GM23338 (cell line): ENCODE measurements around the gene OTOS.

Experiments used
- CREB1 ChIP-seq: fragments of 250-450 bp; sonication (Bioruptor Pico); IDR thresholded peaks from 2 replicates; pipeline ENCODE4 v1.5.0; 2020; ENCODE audit warnings: low read depth, mild to moderate bottlenecking, moderate library complexity
- EZH2 ChIP-seq: fragments of 200-600 bp; sonication (generic); IDR thresholded peaks from one replicate; pipeline ENCODE4 v1.8.0; 2017; ENCODE audit warnings: antibody characterized with exemption, mild to moderate bottlenecking, low read depth; ENCODE audit not compliant: unreplicated experiment
- EZH2phosphoT487 ChIP-seq: fragments of 200-600 bp; sonication (generic); IDR thresholded peaks from one replicate; pipeline ENCODE4 v1.8.1; 2018; ENCODE audit warnings: antibody characterized with exemption; ENCODE audit not compliant: unreplicated experiment
- JUNB ChIP-seq: IDR thresholded peaks from one replicate; pipeline ENCODE4 v1.6.1; 2016; ENCODE audit warnings: antibody characterized with exemption; ENCODE audit not compliant: unreplicated experiment
- POLR2AphosphoS5 ChIP-seq: IDR thresholded peaks from 2 replicates; pipeline ENCODE4 v1.6.1; 2016; ENCODE audit warnings: antibody characterized with exemption, low read depth
- ZNF331 ChIP-seq: fragments of 250-450 bp; sonication (Bioruptor Pico); IDR thresholded peaks from 2 replicates; pipeline ENCODE4 v1.5.0; 2020; ENCODE audit warnings: low read depth, mild to moderate bottlenecking, moderate library complexity
- TF ChIP-seq, protein P1 (sequence below), 2 experiments: fragments of 200-600 bp in 1 of 2; sonication (generic) in 1 of 2; conservative IDR thresholded peaks; 2 replicates each; pipeline versions ENCODE4 v1.5.1 to v1.6.1; 2016 to 2017; ENCODE audit warnings: antibody characterized with exemption in 2 of 2, low read depth in 2 of 2, mild to moderate bottlenecking in 2 of 2, moderate library complexity in 1 of 2
- TF ChIP-seq, protein P2 (sequence below): IDR thresholded peaks from one replicate; pipeline ENCODE4 v1.6.1; 2018; ENCODE audit warnings: antibody characterized with exemption; ENCODE audit not compliant: unreplicated experiment
- TF ChIP-seq, protein P3 (sequence below): fragments of 250-450 bp; sonication (Bioruptor Pico); IDR thresholded peaks from 2 replicates; pipeline ENCODE4 v1.5.0; 2020; ENCODE audit warnings: mild to moderate bottlenecking, moderate library complexity

GRCh38 chr2:240182001-240182400 lies 41.5 kb upstream of the OTOS start:
- TF ChIP-seq, protein P1, sequence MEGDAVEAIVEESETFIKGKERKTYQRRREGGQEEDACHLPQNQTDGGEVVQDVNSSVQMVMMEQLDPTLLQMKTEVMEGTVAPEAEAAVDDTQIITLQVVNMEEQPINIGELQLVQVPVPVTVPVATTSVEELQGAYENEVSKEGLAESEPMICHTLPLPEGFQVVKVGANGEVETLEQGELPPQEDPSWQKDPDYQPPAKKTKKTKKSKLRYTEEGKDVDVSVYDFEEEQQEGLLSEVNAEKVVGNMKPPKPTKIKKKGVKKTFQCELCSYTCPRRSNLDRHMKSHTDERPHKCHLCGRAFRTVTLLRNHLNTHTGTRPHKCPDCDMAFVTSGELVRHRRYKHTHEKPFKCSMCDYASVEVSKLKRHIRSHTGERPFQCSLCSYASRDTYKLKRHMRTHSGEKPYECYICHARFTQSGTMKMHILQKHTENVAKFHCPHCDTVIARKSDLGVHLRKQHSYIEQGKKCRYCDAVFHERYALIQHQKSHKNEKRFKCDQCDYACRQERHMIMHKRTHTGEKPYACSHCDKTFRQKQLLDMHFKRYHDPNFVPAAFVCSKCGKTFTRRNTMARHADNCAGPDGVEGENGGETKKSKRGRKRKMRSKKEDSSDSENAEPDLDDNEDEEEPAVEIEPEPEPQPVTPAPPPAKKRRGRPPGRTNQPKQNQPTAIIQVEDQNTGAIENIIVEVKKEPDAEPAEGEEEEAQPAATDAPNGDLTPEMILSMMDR (conservative IDR thresholded peaks at IDR 0.05; ENCODE audit: low read depth in 2 of 2), result no peak
- no peak for TF ChIP-seq EZH2
- no peak for TF ChIP-seq CREB1
- TF ChIP-seq EZH2phosphoT487, result no peak
- TF ChIP-seq, protein P2, sequence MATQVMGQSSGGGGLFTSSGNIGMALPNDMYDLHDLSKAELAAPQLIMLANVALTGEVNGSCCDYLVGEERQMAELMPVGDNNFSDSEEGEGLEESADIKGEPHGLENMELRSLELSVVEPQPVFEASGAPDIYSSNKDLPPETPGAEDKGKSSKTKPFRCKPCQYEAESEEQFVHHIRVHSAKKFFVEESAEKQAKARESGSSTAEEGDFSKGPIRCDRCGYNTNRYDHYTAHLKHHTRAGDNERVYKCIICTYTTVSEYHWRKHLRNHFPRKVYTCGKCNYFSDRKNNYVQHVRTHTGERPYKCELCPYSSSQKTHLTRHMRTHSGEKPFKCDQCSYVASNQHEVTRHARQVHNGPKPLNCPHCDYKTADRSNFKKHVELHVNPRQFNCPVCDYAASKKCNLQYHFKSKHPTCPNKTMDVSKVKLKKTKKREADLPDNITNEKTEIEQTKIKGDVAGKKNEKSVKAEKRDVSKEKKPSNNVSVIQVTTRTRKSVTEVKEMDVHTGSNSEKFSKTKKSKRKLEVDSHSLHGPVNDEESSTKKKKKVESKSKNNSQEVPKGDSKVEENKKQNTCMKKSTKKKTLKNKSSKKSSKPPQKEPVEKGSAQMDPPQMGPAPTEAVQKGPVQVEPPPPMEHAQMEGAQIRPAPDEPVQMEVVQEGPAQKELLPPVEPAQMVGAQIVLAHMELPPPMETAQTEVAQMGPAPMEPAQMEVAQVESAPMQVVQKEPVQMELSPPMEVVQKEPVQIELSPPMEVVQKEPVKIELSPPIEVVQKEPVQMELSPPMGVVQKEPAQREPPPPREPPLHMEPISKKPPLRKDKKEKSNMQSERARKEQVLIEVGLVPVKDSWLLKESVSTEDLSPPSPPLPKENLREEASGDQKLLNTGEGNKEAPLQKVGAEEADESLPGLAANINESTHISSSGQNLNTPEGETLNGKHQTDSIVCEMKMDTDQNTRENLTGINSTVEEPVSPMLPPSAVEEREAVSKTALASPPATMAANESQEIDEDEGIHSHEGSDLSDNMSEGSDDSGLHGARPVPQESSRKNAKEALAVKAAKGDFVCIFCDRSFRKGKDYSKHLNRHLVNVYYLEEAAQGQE, result no peak
- TF ChIP-seq POLR2AphosphoS5, result no peak
- no peak for TF ChIP-seq ZNF331 (CRISPR knock-in tag)
- TF ChIP-seq JUNB, result no peak
- TF ChIP-seq, protein P3, sequence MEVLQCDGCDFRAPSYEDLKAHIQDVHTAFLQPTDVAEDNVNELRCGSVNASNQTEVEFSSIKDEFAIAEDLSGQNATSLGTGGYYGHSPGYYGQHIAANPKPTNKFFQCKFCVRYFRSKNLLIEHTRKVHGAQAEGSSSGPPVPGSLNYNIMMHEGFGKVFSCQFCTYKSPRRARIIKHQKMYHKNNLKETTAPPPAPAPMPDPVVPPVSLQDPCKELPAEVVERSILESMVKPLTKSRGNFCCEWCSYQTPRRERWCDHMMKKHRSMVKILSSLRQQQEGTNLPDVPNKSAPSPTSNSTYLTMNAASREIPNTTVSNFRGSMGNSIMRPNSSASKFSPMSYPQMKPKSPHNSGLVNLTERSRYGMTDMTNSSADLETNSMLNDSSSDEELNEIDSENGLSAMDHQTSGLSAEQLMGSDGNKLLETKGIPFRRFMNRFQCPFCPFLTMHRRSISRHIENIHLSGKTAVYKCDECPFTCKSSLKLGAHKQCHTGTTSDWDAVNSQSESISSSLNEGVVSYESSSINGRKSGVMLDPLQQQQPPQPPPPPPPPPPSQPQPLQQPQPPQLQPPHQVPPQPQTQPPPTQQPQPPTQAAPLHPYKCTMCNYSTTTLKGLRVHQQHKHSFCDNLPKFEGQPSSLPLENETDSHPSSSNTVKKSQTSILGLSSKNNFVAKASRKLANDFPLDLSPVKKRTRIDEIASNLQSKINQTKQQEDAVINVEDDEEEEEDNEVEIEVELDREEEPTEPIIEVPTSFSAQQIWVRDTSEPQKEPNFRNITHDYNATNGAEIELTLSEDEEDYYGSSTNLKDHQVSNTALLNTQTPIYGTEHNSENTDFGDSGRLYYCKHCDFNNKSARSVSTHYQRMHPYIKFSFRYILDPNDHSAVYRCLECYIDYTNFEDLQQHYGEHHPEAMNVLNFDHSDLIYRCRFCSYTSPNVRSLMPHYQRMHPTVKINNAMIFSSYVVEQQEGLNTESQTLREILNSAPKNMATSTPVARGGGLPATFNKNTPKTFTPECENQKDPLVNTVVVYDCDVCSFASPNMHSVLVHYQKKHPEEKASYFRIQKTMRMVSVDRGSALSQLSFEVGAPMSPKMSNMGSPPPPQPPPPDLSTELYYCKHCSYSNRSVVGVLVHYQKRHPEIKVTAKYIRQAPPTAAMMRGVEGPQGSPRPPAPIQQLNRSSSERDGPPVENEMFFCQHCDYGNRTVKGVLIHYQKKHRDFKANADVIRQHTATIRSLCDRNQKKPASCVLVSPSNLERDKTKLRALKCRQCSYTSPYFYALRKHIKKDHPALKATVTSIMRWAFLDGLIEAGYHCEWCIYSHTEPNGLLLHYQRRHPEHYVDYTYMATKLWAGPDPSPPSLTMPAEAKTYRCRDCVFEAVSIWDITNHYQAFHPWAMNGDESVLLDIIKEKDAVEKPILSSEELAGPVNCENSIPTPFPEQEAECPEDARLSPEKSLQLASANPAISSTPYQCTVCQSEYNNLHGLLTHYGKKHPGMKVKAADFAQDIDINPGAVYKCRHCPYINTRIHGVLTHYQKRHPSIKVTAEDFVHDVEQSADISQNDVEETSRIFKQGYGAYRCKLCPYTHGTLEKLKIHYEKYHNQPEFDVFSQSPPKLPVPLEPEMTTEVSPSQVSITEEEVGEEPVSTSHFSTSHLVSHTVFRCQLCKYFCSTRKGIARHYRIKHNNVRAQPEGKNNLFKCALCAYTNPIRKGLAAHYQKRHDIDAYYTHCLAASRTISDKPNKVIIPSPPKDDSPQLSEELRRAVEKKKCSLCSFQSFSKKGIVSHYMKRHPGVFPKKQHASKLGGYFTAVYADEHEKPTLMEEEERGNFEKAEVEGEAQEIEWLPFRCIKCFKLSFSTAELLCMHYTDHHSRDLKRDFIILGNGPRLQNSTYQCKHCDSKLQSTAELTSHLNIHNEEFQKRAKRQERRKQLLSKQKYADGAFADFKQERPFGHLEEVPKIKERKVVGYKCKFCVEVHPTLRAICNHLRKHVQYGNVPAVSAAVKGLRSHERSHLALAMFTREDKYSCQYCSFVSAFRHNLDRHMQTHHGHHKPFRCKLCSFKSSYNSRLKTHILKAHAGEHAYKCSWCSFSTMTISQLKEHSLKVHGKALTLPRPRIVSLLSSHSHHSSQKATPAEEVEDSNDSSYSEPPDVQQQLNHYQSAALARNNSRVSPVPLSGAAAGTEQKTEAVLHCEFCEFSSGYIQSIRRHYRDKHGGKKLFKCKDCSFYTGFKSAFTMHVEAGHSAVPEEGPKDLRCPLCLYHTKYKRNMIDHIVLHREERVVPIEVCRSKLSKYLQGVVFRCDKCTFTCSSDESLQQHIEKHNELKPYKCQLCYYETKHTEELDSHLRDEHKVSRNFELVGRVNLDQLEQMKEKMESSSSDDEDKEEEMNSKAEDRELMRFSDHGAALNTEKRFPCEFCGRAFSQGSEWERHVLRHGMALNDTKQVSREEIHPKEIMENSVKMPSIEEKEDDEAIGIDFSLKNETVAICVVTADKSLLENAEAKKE (CRISPR knock-in tag), result no peak
